ENCODE measurements around the gene TSLP.

DNA sequence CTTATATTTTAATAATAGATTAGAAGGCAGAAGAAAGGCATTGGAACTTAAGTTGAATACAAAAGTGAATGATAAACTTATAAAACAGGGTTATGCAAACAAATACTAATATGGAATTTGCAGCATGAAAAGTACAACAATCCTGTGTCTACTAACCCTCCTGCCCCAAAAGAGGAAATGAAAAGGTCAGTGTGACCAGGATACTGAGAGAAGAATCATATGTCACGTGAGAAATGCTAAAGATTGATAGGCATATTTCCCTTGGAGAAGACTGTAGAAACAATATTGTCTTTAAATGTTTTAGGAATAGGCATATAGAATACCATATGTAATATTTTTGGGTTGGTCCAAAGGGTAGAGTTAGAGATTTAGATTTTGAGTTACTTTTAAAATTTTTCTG, 24.5 kb downstream of the TSLP start:
- TF ChIP-seq SRF (IDR thresholded peaks at IDR 0.05; ENCODE audit: low read depth, low read length) (no peak), MAFK (IDR thresholded peaks at IDR 0.05; ENCODE audit: low read depth, low read length) (no peak), EZH2 (IDR thresholded peaks at IDR 0.05; ENCODE audit: low read depth, low read length, severe bottlenecking) (no peak), TAF1 (IDR thresholded peaks at IDR 0.05; ENCODE audit: low read depth, low read length) (no peak), CREB1 (IDR thresholded peaks at IDR 0.05) (no peak), POLR2A (IDR thresholded peaks at IDR 0.05; ENCODE audit: control extremely low read depth in 1 of 2, low read depth in 2 of 2, low read length in 2 of 2) (no peak), KDM1A (IDR thresholded peaks at IDR 0.05; ENCODE audit: borderline replicate concordance, low read length) (no peak), BCL11A (IDR thresholded peaks at IDR 0.05; ENCODE audit: low read depth in 2 of 2, low read length in 2 of 2) (no peak), RBBP5 (IDR thresholded peaks at IDR 0.05; ENCODE audit: borderline replicate concordance, low read depth, low read length) (no peak), RFX5 (IDR thresholded peaks at IDR 0.05; ENCODE audit: borderline replicate concordance, low read depth, low read length) (no peak)
- TF ChIP-seq, protein P1, sequence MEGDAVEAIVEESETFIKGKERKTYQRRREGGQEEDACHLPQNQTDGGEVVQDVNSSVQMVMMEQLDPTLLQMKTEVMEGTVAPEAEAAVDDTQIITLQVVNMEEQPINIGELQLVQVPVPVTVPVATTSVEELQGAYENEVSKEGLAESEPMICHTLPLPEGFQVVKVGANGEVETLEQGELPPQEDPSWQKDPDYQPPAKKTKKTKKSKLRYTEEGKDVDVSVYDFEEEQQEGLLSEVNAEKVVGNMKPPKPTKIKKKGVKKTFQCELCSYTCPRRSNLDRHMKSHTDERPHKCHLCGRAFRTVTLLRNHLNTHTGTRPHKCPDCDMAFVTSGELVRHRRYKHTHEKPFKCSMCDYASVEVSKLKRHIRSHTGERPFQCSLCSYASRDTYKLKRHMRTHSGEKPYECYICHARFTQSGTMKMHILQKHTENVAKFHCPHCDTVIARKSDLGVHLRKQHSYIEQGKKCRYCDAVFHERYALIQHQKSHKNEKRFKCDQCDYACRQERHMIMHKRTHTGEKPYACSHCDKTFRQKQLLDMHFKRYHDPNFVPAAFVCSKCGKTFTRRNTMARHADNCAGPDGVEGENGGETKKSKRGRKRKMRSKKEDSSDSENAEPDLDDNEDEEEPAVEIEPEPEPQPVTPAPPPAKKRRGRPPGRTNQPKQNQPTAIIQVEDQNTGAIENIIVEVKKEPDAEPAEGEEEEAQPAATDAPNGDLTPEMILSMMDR (IDR thresholded peaks at IDR 0.05; ENCODE audit: control extremely low read depth in 1 of 3, insufficient read depth in 1 of 3, low read depth in 1 of 3, low read length in 3 of 3) = no peak
